WTC11 (cell line): ENCODE results near the gene SWAP70. TPM values are rescaled to one million over a fixed set of nuclear protein-coding genes. Genes with fewer than 3 reads are reported as not detected.
A peak's percentile ranks its signal among the peaks of the same experiment; 100 is the strongest.

Experiments
- ATAC-seq: fragments of 200-7000 bp; cut with Tn5 transposase; 2 replicates; pipeline ENCODE4 v1.10.0; 2021; ENCODE audit warnings: mild to moderate bottlenecking, moderate library complexity
- CTCF ChIA-PET: fragments of 300-600 bp; sonication (Branson Sonifier 250); formaldehyde crosslinking; loops from one replicate; lab custom pipeline; 2021; ENCODE audit warnings: antibody characterized with exemption; lab: Charles Lee
- POLR2A ChIA-PET: fragments of 350-600 bp; sonication (Branson Sonifier 250); formaldehyde crosslinking; loops from one replicate; lab custom pipeline; 2021; ENCODE audit warnings: antibody characterized with exemption; lab: Charles Lee
- DNase-seq: peaks from one replicate; pipeline ENCODE4 v3.0.0; 2021; ENCODE audit warnings: low spot score
- H3K27ac Mint-ChIP-seq: 2 replicates; pipeline ENCODE4 v1.8.0; 2021; ENCODE audit warnings: mixed read lengths
- H3K27me3 Mint-ChIP-seq: 2 replicates; pipeline ENCODE4 v1.8.0; 2021; ENCODE audit warnings: low read depth, mild to moderate bottlenecking, moderate library complexity, mixed read lengths
- H3K36me3 Mint-ChIP-seq: 2 replicates; pipeline ENCODE4 v1.8.0; 2021; ENCODE audit warnings: mixed read lengths
- H3K4me1 Mint-ChIP-seq: 2 replicates; pipeline ENCODE4 v1.8.0; 2022; ENCODE audit warnings: mixed read lengths
- H3K4me3 Mint-ChIP-seq: 2 replicates; pipeline ENCODE4 v1.8.0; 2021; ENCODE audit warnings: mild to moderate bottlenecking, moderate library complexity, mixed read lengths
- H3K9me3 Mint-ChIP-seq: 2 replicates; pipeline ENCODE4 v1.8.0; 2021; ENCODE audit warnings: mixed read lengths
- ARID4B ChIP-seq: sonication (generic); formaldehyde crosslinking; IDR thresholded peaks from 2 replicates; pipeline ENCODE4 v1.8.0; 2023; ENCODE audit warnings: missing genetic modification reagents, mild to moderate bottlenecking, borderline replicate concordance
- ELF4 ChIP-seq: sonication (generic); formaldehyde crosslinking; IDR thresholded peaks from 2 replicates; pipeline ENCODE4 v1.8.1; 2022; ENCODE audit warnings: low read depth, mild to moderate bottlenecking, moderate library complexity, missing genetic modification reagents
- EMX1 ChIP-seq: fragments of 250-450 bp; sonication (Bioruptor Pico); IDR thresholded peaks from 2 replicates; pipeline ENCODE4 v1.8.0; 2021; ENCODE audit warnings: mild to moderate bottlenecking
- PREB ChIP-seq: sonication (generic); formaldehyde crosslinking; IDR thresholded peaks from 2 replicates; pipeline ENCODE4 v1.8.1; 2022; ENCODE audit warnings: mild to moderate bottlenecking, missing genetic modification reagents, moderate library complexity, borderline replicate concordance
- RELA ChIP-seq: sonication (generic); formaldehyde crosslinking; IDR thresholded peaks from 2 replicates; pipeline ENCODE4 v1.8.1; 2022; ENCODE audit warnings: missing genetic modification reagents, mild to moderate bottlenecking, borderline replicate concordance
- ZNF532 ChIP-seq: fragments of 250-450 bp; sonication (Bioruptor Pico); IDR thresholded peaks from 2 replicates; pipeline ENCODE4 v1.9.0; 2021; ENCODE audit warnings: mild to moderate bottlenecking, borderline replicate concordance
- total RNA-seq: library from RNA; stranded (reverse); gene quantifications from 3 replicates; pipeline ENCODE4 v1.2.3, GENCODE V29; 2021

SWAP70 gene
- total RNA-seq, 1 experiment from 2014 or later = 24.1 TPM

- peak; percentile 56; the same call in 1 of the 2 replicates for ATAC-seq
Observed at GRCh38 chr11:9722893-9723292, 59.0 kb downstream of the SWAP70 start.

More at GRCh38 chr11:9722893-9723292, 59.0 kb downstream of the SWAP70 start:
- no peaks in the 10 kb centered on the region for H3K9me3 Mint-ChIP-seq
- H3K36me3 Mint-ChIP-seq = peaks cover 4% of the 10 kb centered on the region
- no peak for TF ChIP-seq ELF4 (CRISPR knock-in tag)
- TF ChIP-seq PREB (CRISPR knock-in tag) = no peak
- no peak for TF ChIP-seq RELA
- TF ChIP-seq EMX1 (CRISPR knock-in tag) = no peak
- no peak for TF ChIP-seq ZNF532 (CRISPR knock-in tag)
- TF ChIP-seq ARID4B = no peak
- no peak overlapping the region for H3K4me3 Mint-ChIP-seq
- no peaks in the 10 kb centered on the region for H3K27me3 Mint-ChIP-seq
- CTCF ChIA-PET = interaction anchor here (1.1 to 1.4 kb wide), 3 partner anchors 110 to 188 kb away, joined by 3 read pairs; no protein-coding TSS in a partner anchor
- no peak for DNase-seq
- POLR2A ChIA-PET = no interaction called here
- 0 out of 2 replicates have a peak overlapping the region, but pooled peaks have one; percentile 64 for H3K27ac Mint-ChIP-seq
- H3K4me1 Mint-ChIP-seq = peaks cover 15% of the 10 kb centered on the region
